HL-60 (cell line): Measurements from ENCODE around the gene FGFBP1.

Source experiments
- DNase-seq, 2 experiments: peaks; one replicate each; pipeline ENCODE4 v3.0.0-alpha.2; 2010 to 2020; ENCODE audit warnings: low read depth in 1 of 2, low spot score in 1 of 2
- H3K27ac ChIP-seq: fragments of 250-450 bp; sonication (Bioruptor Pico); replicated peaks from 2 replicates; pipeline ENCODE4 v1.5.1; 2020; ENCODE audit warnings: mild to moderate bottlenecking, moderate library complexity
- H3K27me3 ChIP-seq: fragments of 250-450 bp; sonication (Bioruptor Pico); 2 replicates; pipeline ENCODE4 v1.5.1; 2021; ENCODE audit warnings: mild to moderate bottlenecking, moderate library complexity; ENCODE audit not compliant: insufficient read depth, poor library complexity, severe bottlenecking
- H3K4me3 ChIP-seq: replicated peaks from 2 replicates; pipeline ENCODE4 v1.5.1; 2011; ENCODE audit warnings: mild to moderate bottlenecking, control low read depth, low read length; ENCODE audit not compliant: insufficient read depth
- GABPA ChIP-seq: IDR thresholded peaks from 2 replicates; pipeline ENCODE4 v1.6.1; 2012; ENCODE audit warnings: low read depth
- POLR2AphosphoS5 ChIP-seq: IDR thresholded peaks from 2 replicates; pipeline ENCODE4 v1.6.1; 2012; ENCODE audit warnings: low read depth
- SPI1 ChIP-seq: IDR thresholded peaks from 2 replicates; pipeline ENCODE4 v1.6.1; 2012; ENCODE audit warnings: low read depth, mild to moderate bottlenecking, borderline replicate concordance
- TF ChIP-seq, protein P1 (sequence below): IDR thresholded peaks from one replicate; pipeline ENCODE4 v1.5.1; 2011; ENCODE audit warnings: low read length, control low read depth, inconsistent platforms; ENCODE audit not compliant: insufficient read depth
- TF ChIP-seq, protein P2 (sequence below): IDR thresholded peaks from 2 replicates; pipeline ENCODE4 v1.6.1; 2012; ENCODE audit warnings: low read depth; ENCODE audit not compliant: insufficient replicate concordance

Gene FGFBP1

DNA sequence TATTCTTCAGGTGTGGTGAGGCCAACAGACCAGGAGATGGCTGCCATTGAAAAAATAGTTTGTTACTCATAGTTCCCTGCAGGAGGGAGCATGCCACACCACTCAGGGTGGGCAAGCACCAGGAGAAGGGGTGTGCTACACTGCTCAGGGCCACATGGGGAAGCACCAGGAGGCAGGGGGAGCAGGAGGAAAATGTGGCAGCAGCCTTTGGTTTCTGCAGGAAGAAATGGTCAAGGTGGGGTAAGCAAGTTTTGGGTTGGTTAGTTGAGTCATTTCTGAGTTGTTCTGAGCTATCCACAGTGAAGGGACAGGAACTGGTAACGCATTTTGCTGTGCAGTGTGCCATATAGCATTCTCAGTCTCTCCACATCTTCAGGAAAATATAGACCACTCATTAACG is 23.8 kb downstream of the FGFBP1 start:
- no peak for TF ChIP-seq POLR2AphosphoS5
- TF ChIP-seq, protein P1, sequence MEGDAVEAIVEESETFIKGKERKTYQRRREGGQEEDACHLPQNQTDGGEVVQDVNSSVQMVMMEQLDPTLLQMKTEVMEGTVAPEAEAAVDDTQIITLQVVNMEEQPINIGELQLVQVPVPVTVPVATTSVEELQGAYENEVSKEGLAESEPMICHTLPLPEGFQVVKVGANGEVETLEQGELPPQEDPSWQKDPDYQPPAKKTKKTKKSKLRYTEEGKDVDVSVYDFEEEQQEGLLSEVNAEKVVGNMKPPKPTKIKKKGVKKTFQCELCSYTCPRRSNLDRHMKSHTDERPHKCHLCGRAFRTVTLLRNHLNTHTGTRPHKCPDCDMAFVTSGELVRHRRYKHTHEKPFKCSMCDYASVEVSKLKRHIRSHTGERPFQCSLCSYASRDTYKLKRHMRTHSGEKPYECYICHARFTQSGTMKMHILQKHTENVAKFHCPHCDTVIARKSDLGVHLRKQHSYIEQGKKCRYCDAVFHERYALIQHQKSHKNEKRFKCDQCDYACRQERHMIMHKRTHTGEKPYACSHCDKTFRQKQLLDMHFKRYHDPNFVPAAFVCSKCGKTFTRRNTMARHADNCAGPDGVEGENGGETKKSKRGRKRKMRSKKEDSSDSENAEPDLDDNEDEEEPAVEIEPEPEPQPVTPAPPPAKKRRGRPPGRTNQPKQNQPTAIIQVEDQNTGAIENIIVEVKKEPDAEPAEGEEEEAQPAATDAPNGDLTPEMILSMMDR, result no peak
- TF ChIP-seq, protein P2, sequence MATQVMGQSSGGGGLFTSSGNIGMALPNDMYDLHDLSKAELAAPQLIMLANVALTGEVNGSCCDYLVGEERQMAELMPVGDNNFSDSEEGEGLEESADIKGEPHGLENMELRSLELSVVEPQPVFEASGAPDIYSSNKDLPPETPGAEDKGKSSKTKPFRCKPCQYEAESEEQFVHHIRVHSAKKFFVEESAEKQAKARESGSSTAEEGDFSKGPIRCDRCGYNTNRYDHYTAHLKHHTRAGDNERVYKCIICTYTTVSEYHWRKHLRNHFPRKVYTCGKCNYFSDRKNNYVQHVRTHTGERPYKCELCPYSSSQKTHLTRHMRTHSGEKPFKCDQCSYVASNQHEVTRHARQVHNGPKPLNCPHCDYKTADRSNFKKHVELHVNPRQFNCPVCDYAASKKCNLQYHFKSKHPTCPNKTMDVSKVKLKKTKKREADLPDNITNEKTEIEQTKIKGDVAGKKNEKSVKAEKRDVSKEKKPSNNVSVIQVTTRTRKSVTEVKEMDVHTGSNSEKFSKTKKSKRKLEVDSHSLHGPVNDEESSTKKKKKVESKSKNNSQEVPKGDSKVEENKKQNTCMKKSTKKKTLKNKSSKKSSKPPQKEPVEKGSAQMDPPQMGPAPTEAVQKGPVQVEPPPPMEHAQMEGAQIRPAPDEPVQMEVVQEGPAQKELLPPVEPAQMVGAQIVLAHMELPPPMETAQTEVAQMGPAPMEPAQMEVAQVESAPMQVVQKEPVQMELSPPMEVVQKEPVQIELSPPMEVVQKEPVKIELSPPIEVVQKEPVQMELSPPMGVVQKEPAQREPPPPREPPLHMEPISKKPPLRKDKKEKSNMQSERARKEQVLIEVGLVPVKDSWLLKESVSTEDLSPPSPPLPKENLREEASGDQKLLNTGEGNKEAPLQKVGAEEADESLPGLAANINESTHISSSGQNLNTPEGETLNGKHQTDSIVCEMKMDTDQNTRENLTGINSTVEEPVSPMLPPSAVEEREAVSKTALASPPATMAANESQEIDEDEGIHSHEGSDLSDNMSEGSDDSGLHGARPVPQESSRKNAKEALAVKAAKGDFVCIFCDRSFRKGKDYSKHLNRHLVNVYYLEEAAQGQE, result no peak
- TF ChIP-seq GABPA, result no peak
- TF ChIP-seq SPI1, result no peak
- no peak overlapping the region for H3K4me3 ChIP-seq
- DNase-seq, result no peak
- H3K27me3 ChIP-seq, result no peaks in the 10 kb centered on the region
- no peak overlapping the region for H3K27ac ChIP-seq

DNA sequence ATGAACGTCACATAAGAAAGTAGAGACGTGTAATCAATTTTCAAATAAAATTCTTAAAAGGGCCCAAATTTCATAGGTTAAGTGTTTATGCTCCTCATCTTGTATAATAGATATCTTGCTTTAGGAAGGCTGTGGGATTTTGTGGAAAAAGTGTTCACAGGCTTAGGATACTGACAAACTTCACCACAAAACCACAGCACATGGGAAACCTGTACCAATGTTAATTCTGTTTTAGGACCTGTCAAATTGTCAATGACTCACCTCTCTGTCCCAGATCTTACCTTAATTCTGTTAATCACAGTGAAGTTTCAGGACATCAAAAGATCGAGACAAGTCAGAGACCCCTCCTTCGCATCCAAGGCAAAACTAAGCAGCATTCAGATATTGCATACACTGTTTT is 24.2 kb downstream of the FGFBP1 start:
- no peak overlapping the region for H3K4me3 ChIP-seq
- no peak for DNase-seq
- no peaks in the 10 kb centered on the region for H3K27me3 ChIP-seq
- H3K27ac ChIP-seq, result no peak overlapping the region
- no peak for TF ChIP-seq POLR2AphosphoS5
- no peak for TF ChIP-seq SPI1
- TF ChIP-seq, protein P1, result no peak
- TF ChIP-seq, protein P2, result no peak
- TF ChIP-seq GABPA, result no peak

DNA sequence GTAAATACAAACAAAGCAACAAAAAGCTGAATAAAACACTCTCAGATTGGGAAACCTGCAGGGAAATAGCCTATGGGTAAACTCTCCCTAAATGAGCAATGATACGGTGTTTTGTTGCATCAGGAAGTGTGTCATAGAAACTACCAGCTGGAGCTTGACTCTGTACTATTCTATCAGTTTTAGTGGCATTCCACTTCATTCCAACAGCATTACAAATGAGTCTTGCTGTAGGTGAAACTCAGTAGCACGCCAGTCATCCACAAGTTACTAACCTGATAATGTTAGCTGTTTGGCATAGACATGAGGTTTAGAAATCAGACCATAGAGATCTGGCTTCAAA is 24.9 kb downstream of the FGFBP1 start:
- Histone ChIP-seq H3K27ac (no peak overlapping the region), H3K4me3 (no peak overlapping the region), H3K27me3 (no peaks in the 10 kb centered on the region)
- TF ChIP-seq GABPA (no peak), POLR2AphosphoS5 (no peak), SPI1 (no peak)
- TF ChIP-seq, protein P2, result no peak
- TF ChIP-seq, protein P1, result no peak
- DNase-seq, result no peak
